GM21528 (cell line): ENCODE data around the gene SLBP.
"Not testable (repeated sequence)": the region's sequence is repeated elsewhere in the genome, so short reads cannot be mapped to it uniquely, and the experiment has no call there.

ENCODE experiments used
- ATAC-seq: cut with Tn5 transposase; IDR thresholded peaks from one replicate; pipeline ENCODE4 v1.9.1; 2021; ENCODE audit warnings: mild to moderate bottlenecking, moderate library complexity; ENCODE audit not compliant: unreplicated experiment, low FRiP score

SLBP gene

GRCh38 chr4:1683261-1683735, 28.8 kb downstream of the SLBP start:
- no peak for ATAC-seq

- ATAC-seq, result no peak
Observed at GRCh38 chr4:1682860-1683259, 29.3 kb downstream of the SLBP start.

GRCh38 chr4:1678244-1678643, 33.9 kb downstream of the SLBP start:
- no peak for ATAC-seq

GRCh38 chr4:1676605-1677525, 35.3 kb downstream of the SLBP start:
- no peak for ATAC-seq

GRCh38 chr4:1675802-1676137, 36.3 kb downstream of the SLBP start:
- no peak for ATAC-seq

- ATAC-seq, result no peak
Observed at GRCh38 chr4:1675136-1675801, 36.9 kb downstream of the SLBP start.

- no peak for ATAC-seq
Observed at GRCh38 chr4:1674682-1675081, 37.4 kb downstream of the SLBP start.

GRCh38 chr4:1673671-1674070, 38.4 kb downstream of the SLBP start:
- ATAC-seq, result no peak

- ATAC-seq, result not testable (repeated sequence)
Observed at GRCh38 chr4:1671011-1671410, 41.1 kb downstream of the SLBP start.

- ATAC-seq, result no peak
Observed at GRCh38 chr4:1670279-1670678, 41.8 kb downstream of the SLBP start.

GRCh38 chr4:1669850-1670249, 42.3 kb downstream of the SLBP start:
- ATAC-seq, result no peak

- no peak for ATAC-seq
Observed at GRCh38 chr4:1669270-1669669, 42.8 kb downstream of the SLBP start.

GRCh38 chr4:1668488-1668840, 43.7 kb downstream of the SLBP start:
- no peak for ATAC-seq

GRCh38 chr4:1667273-1667672, 44.8 kb downstream of the SLBP start:
- ATAC-seq, result no peak

- ATAC-seq, result no peak
Observed at GRCh38 chr4:1666391-1666790, 45.7 kb downstream of the SLBP start.

GRCh38 chr4:1664141-1664540, 48.0 kb downstream of the SLBP start:
- ATAC-seq, result no peak

- no peak for ATAC-seq
Observed at GRCh38 chr4:1663549-1663948, 48.6 kb downstream of the SLBP start.

- no peak for ATAC-seq
Observed at GRCh38 chr4:1661695-1662094, 50.4 kb downstream of the SLBP start.

GRCh38 chr4:1660948-1661677, 51.0 kb downstream of the SLBP start:
- no peak for ATAC-seq

GRCh38 chr4:1659104-1660043, 52.7 kb downstream of the SLBP start:
- ATAC-seq, result no peak
